Brain pericyte (primary cell): ENCODE data around the gene FZR1.
A peak's percentile ranks its signal among the peaks of the same experiment; 100 is the strongest.

Source experiments
- DNase-seq: peaks from one replicate; pipeline ENCODE4 v3.0.0-alpha.2; 2012; ENCODE audit warnings: low read depth, low spot score

The FZR1 gene

DNA sequence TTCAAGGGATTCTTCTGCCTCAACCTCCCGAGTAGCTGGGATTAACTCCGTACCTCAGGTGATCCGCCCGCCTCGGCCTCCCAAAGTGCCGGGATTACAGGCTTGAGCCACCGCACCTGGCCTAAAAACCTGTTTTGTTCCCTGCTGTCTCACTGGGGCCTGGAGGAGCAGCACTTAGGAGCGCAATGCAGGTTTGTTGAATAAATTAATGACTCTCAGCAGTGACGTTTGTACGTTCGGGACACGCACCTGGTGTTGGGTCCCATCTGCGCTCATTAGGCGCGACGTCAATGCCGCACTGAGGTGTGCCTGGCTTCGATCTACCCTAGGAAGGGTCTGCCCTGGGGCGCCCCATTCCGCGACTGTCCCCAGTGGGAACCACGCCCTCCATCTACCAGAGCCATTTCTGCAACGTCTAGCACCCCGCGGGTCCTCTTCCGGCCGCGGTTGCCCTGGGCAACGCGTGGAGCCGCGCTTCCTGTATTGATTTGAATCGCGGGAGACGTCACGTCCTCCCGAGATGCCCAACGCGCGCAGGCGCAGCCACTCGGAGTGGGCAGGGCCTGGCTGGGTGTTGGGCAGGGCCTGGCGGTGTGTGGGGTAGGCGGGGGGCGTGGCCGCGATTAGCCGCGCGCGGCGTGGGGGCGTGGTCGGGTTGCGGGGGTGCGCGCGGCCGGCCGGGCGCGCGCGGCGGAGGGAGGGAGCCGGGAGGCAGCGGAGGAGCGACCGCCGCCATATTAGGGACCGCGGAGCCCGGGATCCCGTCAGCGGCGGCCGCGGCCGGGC lies at the start of gene FZR1:
Gene FZR1, plus strand, starts transcription at position 714 of the 786 bp plus-strand sequence. CDS start 16,679 bp downstream, outside the sequence.
- peak; percentile 93 for DNase-seq

DNA sequence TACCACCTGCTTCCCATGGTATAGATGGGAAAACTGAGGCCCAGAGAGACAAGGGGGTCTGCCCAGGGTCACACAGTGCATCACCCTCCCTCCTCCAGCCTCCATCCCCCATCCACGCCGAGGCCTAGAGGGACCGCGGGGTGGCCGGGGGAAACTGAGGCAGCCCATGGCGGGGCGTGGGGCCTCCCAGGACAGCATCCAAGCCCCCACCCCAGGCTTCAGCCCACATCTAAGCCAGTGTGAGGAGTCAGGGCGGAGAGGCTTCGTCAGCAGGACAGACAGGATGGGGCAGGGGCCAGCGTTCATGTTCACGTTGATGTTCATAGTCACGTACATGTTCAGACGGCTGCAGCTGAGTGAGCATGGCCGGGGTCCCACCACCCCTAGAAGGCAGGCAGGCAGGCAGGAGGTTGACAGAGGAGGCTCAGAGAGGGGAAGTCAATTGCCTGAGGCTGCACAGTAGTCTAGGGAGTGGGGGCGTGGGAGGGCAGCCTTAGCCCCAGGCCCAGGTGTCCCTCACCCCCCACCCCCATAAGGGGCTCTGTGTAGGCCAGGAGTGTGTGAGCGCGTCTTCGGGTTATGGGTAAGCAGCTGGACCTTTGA lies 49.1 kb upstream of the FZR1 start:
- no peak for DNase-seq

DNA sequence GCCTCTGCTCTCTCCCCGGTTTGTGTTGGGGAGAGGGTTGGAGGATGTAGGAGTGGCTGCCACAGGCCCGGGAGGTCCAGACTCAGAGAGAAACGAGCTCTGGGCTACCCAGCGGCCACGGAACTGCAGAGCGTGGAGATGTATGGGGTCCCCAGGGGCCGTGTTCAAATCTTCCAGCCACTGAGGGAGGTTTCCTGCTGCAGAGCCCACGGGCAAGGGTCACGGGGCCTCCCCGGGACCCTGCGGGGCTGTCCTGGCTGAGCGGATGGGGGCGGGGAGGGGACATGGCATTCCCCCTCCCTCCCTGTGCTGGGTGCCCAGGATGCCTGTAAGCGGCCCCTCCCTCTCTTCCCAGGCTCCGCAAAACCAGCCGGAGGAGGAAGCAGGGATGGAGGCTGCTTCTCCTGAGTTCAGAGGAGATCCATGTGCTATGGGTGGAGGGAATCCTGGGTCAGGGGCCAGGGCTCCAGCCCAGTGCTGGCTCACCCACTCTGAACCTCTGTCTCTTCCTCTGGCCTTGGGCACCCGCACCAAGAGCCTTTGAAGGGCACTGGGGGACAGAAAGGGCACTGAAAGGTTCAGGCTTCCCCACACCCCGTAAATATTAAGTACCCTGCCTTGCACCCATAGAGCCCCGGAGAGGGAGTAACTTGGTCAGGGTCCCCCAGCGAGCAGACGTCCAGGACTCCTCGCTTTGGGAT lies 48.4 kb upstream of the FZR1 start:
- DNase-seq, result no peak

DNA sequence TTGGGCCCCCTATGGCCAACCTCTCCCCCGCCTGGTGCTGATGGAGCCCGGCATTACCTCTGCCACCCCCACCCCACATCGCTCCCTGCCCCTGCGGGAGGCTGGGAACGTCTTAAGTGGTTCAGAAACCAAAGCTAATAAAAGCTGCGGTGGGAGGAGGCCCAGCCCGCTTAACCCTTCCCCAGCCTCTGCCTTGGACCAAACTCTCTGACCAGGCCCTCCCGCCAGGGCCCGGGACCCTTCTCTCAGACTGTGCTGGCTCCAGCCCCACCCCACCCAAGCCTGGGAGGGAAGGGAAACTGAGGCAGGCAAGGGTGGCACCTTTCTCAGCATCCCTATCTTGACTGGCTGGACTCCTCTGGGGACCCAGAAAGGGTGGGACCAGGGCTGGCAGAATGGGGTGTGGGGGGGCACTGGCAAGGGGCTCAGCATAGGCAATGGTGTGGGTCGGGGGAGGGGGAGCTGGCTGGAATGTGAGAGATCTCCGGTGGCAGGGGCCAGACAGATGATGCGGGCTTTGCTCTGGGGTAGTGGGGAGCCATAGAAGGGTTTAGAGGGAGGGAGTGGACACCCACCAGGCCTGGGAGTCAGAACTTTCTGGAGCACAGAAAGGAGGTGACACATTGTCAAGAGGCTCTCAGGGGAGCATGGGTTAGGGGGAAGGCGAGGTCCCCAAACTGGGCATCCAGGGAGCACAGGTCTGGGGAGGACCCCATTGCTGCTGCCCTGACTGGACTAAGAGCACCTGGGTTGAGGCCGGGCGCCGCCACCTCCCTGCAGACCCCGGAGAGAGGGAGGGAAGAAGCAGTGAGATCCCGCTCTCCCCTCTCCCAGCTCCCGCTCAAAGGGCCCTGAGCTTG lies 47.7 kb upstream of the FZR1 start:
- no peak for DNase-seq

DNA sequence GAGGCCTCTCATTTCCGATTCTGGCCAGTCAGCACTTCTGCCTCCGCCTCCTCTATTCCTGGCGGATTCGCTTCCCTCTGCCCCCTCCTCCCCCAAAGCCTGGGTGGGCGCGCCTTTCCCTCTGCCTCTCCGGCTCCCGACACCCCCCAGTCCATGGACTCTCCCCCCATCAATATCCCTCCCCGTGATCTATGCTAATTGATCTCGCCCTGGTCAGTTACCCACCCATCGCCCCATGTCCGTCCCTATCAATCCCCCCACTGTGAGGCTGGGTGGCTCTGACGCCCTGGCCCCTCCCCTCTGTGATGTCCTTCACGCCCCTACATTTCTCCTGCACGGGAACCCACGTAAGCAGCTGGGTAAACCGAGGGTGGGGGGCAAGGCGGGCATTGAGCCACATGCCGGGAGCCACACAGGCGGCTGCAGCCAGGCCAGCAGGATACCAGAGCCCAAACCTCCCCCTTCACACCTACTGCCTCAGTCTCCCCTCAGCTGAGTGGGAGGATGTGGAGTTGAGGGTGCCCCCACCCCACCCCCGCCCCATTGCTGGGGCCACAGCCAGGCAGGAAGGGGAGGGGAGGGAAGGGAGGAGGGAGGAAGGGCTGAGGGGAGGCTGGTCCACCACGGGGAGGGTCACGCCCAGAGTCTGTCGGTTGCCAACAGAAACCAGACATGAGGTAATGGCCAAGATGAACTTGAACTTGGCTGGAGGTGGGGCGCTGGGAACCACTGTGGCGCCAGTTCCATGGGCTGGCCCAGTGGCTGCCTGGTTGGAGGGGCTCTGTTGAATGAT lies 46.8 kb upstream of the FZR1 start:
- DNase-seq, result peak; percentile 65

DNA sequence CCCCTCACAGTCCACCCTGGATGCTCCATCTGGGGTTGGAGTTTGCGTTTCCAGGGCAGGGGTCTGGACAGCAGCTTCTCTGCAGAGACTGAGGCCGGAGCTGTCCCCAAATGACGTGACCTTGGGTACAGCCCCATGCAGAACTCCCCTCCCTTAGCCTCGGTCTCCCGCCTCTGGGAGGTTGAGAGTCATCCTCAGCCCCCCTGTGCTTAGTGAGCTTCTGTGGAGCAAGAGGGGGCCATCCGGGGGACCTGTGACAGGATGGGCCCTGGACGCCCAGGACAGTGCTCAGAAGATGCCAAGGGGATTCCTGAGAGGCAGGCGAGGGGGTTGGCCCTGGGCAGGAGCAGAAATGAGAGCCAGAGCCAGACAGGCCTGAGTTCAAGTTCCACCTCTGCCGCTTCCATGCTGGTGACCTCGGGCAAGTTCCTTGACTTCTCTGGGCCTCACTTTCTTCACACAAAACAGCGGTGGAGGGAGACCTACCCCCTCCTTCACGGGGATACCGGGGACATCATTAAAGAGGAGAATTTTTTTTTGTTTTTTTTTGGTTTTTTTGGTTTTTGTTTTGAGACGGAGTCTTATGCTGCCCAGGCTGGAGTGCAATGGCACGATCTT lies 46.0 kb upstream of the FZR1 start:
- DNase-seq, result no peak

DNA sequence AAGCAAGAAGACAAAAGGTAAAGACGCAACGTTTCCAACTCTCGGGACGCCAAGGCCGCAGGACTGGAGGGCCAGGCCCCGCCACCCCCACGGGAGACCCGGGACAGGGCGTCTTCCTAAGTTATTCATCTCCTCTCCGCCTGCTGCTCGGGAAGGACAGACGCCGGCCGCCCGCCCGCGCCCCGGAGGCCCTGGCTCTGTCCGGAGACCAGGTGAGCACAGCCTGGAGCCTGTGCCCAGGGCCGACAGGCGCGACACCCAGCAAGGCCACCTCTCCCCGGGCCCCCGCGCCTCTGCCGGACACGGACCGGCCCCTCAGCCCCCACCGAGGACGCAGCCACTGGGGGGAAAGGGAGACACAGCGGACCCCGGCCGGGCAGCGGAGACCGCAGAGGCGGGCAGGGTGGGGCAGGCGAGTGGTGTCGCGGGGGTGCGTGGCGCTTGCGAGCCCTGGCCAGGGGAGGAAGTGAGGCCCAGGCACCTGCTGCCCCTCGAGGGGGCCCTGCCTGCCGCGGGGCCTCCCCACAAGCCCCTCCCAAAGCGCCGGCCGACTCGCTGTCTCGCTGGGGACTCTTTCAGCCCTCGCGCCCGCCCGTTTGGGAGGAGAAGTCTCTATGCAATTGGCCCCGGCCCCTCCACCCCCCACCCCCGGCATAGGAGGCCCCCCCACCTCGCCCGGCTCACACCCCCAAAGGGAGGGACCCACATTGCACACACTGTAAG lies 43.0 kb upstream of the FZR1 start:
- no peak for DNase-seq

DNA sequence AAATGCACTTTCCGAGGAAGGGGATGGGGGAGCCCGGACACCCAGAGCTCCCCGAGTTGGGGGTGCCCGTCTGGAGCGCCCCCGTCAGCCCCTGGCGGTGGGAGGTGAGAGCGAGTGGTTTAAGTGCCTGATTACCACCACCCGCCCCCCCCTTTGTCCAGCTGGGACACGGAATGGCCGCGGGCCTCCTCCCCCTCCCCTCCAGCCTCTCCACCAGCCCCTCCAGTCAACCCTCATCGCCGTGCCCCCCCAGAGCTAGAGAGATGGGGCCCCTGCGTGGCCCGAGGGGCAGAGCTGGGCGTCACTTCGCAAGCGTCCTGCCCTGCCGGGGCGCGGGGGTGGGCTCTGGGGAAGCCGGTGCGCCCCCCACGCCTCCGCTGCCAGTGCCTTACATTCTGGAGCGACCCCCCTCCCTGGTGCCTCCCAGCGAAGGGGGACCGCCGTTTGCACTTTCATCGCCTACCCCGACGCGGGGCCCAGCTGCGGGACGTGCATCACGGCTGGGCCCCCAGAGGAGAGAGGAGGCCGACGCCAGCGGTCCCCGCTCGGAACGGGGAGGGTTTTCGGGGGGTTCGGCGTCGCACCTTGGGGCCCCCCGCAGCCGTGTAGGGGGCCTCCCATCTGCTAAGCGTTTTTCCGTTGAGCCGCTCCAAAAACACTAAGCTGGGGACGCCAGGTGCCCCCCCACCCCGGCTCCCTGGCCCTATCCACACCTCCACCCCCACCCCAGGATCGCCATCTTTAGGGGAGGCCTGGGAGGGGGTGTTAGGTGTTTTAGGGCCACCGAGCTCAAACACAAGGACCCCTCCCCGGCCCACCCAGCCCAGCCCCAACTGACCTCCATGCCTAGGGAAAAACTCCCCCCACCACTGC lies 42.2 kb upstream of the FZR1 start:
- DNase-seq, result no peak

DNA sequence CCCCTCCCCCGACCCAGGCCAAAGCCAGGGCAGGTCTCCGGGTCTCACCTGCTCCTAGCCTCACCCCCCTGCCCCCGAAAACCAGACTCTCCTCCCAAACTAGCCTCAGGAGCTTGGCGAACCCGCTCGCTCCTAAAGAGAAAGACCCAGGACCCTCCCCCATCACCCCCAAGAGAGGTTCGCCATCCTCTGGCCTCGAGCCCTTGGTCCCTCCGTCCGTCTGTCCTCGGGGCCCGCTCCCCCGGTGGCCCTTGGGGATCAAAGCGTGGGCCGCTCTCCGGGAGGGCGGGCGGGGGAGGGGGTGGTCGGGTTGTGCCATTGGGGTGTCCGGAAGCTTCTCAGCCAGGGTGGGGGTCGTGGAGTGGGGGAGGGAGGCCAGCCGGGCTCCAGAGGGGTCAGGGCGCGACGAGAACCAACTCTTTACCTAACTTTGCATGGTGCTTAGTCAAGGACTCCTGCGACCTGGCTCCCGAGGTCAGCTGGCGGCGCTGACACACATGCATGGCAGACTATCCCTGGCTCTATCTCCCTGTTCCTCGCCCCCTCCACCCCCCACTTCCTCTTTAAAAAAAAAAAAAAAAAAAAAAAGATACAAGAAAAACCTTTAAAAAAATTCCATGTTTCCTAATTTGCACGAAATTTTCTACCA lies 41.4 kb upstream of the FZR1 start:
- DNase-seq, result no peak

DNA sequence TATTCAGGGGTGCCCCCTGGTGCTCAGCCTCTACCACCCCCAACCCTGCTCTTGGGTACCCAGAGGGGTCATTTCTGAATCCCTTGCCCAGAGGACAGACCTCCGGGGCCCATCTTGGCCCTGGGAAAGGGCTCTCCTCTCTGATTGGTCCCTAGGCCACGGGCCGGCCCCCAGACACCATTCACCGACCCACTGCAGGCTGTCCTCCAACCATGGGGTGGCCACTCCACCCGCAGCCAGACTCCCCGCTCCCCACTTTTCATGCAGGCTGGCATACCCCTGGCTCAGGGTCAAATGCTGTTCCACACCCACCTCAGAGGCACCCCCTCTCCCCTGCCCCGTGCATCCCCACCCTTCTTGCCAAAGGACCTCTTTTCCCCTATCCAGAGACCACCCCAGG lies 40.6 kb upstream of the FZR1 start:
- no peak for DNase-seq

DNA sequence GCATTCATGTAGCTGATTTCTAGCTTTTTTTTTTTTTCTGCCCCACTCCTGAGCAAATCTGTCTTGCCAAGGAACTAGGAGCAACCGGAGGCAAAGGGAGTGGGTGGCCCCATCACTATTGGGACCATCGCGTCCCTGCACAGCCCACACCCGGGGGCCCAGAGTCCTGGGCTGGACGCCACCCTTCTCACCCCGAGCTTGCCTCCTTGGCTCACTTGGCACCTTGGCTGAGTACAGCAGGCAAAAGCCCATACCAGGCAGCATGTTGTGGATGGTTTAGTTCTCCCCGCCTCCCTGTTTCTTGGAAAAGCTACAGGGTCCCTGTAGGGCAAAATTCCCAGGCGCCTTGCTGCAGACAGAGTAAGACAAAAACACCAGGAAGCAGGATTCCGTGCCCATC lies 39.5 kb upstream of the FZR1 start:
- no peak for DNase-seq

DNA sequence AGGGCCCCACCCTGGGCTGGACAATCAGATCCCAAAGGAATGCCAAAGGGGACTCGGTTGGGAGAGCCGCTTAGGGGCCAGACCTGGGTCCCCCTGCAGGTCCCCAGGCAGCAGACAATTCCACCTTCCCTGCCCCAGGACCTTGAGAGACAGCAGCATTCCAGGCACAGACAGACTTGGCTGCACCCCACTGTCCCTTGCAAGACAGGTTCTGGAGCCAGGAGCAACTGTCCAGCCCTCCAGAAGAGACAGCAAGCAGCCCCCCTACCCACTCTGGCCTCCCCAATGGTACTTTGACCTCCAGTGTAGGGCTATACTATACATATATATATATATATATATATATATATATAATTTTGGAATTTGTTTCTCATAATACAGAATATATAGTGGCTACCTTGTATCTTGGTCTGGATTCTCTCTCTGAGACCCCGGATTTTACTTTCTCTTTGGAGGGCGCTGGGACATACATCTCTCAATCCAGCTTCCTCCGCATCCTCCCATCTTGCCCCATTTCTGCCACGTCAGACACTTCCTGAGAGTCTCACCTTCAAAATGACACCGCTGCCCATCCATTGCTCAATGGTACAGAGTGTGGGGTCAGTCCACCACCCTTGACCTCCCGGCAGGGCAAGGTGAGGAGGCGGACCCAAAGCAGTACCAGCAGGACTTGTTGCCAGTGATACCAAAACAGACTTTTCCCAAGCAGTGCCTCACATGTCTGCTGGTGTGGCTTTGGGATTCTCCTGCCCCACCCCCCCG lies 38.5 kb upstream of the FZR1 start:
- DNase-seq, result no peak

DNA sequence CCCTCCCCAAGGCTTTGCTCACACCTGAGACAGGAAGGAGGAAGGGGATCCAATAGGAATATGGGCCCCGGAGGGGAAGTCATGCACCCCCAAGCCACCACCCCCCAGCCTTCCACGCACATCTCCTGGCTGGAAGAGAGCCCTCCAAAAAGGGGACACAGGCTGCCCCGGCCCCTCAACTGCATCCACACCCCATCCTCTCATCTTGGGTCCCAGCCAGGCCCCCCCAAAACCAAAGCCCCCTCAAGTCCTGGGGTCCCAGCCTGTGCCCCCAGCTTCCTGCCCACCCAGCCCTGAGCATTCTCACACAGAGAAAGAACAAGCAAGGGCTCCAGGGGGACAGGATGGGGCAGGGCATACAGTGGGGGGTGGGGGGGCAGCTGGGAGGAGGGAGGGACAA lies 37.9 kb upstream of the FZR1 start:
- DNase-seq, result no peak

DNA sequence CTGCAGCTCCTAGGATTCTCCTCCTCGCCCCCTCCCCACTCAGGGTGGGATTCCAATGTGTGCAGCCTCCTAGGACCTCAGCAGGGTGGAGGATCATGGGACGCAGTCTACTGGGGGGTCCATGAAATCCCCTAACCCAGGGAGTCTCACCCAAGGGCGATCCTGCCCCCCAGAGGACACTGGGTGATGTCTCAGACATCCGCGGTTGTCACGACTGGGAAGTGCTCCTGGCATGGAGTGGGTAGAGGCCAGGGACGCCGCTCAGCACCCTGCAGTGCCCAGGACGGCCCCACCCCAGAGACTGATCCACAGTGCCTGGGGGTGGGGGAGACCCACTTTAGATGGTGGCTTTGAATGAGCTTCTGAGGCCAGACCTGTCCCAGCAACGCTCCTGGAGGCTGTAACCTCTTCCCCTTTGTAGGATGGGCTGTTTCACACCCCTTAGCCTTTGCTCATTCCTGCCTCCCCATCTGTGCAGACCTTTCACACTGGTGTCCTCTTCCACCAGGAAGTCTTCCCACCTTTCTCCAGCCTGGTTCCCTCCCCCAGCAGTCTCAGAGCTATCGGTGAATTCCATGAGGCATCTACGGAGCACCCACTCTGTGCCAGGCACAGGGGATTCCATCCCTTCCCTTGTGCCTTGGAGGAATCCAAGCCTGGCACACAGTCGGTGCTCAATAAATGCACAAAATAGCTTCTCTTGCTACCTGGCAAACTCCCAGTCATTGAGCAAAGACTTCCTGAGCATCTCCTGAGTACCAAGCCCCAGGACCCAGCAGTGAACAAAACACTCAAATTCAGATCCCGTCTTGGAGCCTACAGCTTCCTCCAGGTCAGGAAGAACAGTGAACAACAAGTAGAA lies 36.2 kb upstream of the FZR1 start:
- no peak for DNase-seq

DNA sequence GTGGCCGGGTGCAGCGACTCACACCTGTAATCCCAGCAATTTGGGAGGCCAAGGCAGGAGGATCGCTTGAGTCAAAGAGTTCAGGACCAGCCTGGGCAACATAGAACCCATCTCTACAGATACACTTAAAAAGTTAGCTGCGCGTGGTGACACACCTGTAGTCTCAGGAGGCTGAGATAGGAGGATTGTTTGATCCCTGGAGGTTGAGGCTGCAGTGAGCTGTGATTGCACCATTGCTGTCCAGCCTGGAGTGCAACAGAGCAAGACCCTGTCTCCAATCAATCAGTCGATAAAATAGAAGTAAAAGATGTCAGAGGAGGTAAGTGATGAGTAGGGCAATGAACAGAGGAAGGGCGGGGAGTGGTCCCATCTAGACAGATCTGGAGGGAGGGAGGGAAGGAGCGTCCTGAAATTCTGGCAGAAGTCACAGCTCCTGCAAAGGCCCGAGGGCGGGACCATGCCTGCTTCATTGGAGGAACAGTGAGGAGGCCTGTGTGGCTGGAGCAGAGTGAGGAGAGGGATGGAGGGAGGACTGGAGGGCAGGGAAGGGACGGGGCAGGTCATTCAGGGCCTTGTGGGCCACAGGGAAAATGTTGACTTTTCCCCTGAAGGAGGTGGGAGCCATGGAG lies 35.5 kb upstream of the FZR1 start:
- no peak for DNase-seq

DNA sequence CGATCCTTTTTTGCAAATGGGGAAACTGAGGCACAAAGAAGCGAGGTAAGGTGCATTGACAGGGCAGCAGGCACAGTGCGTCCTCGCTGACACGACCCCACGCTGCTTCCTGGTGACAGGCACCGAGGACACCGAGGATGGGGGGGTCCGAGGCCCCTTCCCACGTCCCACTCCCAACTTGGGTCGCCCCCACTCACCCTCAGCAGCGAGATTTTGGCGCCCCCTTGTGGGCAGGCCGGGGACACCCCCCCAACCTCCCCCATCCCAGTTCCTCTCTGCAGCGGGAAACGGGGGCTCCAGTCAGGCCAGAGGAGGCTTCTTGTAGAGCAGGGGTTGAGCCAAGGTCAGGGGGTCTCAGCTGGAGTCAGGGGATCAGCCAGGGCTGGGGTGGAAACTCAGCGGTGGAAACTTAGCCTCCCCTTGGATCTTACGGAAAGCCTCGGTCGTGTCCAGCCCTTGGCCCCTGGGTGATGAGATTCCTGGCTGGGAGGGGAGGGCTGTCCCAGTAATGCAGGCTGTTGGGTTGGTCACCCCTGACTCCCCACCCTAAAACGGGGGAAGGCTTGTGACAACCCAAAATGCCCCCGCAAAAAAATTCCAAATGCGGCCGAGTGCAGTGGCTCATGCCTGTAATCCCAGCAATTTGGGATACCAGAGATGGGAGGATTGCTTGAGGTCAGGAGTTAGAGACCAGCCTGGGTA lies 34.0 kb upstream of the FZR1 start:
- DNase-seq, result no peak
